NOMO-1 treated with dmso at 0.1 percent for 144 hours (cell line): ENCODE results near the gene ADCY6.
"Not testable (repeated sequence)": the region's sequence is repeated elsewhere in the genome, so short reads cannot be mapped to it uniquely, and the experiment has no call there.

Source experiments
- DNase-seq: peaks from one replicate; lab custom pipeline; 2025; ENCODE audit not compliant: unreplicated experiment; lab: John Stamatoyannopoulos, UW

The ADCY6 gene

DNA sequence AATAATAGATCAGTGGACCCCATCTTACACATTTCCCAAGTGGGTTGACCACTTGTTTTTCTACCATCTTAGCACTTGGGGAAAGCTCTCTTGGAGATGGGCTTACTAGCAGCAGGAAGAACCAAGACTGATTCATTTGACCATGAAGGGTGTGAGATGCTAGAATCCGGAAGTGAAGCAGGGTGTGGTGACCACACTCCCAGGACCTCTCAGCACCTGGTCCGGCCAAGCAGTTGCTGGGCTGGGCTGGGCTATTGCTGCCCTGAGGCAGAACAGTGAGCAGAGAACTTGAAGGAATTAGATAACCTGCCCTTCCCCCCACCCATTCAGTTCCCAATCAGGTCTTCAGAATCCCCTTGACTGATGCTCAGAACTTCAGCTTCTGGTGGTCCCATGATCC lies 24.4 kb downstream of the ADCY6 start:
- no peak for DNase-seq

DNA sequence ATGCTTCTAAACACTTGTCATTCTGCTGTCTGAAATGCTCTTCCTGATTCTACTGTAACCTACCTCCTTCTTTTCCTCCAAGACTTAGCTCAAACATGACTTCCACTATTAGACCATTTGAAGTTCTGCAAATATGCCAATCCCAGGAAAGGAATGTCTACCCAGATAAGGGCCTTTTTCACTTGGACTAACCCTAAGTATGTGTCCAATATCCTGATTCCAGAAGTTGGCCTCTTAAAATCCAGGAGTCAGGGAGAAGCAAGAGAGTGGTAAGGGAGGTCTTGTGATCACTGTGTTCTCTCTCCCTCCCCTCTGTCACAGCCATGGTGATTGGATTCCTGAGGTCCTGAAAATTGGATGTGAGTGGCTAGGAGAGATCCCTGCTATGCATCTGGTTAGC lies 30.2 kb downstream of the ADCY6 start:
- DNase-seq = no peak

DNA sequence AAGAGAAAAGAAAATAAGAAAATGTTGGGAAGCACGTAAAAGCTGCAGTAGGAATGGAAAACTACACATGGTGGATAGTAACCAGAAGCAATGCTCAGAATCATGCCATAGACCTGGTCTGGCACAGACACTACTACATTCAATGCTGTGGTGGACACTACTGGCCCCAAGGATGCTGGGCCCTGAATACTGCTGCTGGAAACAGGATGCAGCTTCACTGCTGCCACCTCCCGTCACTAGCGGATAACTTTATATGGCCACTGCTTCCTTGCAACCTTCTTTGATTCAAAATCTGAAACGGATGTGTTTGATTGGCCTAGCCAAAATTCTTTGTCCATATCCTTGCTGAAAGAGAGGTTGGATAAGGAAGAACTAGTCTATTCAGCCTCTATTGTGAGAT lies 30.7 kb downstream of the ADCY6 start:
- DNase-seq = no peak

DNA sequence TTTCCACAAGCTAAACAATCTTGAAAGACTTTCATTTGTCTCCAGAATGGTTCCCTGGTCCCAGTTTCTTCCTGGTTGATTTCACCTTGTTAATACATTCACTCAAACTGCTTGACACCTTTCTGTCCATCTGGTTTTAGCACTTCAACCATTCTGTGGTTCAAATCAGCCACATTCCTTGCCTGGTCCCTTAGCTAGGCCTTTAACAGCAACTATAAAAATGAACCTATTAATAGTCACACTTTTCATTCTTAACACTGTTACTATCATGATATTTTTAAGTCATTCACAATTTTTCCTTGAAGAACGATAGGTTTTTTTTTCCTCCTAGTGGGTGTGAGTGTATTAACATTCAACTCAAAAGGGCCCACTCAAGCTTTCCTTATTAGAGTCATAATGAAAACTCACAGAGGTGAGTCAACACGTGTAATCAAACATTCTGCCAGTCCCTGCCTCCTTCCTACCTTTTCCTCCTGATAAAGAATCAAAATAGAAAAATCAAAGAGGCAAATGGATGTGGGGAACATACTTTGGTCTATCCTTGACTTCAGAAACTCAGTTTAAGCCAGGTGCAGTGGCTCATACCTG lies 38.0 kb downstream of the ADCY6 start:
- DNase-seq = no peak

DNA sequence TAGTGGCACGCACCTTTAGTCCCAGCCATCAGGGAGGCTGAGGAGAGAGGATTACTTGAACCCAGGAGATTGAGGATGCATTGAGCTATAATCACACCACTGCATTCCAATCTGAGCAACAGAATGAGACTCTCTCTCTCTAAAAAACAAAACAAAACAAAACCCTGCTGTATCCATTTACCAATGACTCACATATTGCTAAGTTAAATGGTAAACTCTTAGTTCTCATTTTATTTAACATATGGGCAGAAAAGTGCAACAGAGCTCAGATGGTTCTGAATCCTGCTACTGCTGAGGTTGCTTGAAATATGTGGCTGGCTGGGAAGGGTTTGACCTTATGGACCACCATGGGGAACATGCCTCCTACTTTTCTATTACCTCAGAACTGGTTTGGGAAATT lies 38.7 kb downstream of the ADCY6 start:
- DNase-seq = no peak

DNA sequence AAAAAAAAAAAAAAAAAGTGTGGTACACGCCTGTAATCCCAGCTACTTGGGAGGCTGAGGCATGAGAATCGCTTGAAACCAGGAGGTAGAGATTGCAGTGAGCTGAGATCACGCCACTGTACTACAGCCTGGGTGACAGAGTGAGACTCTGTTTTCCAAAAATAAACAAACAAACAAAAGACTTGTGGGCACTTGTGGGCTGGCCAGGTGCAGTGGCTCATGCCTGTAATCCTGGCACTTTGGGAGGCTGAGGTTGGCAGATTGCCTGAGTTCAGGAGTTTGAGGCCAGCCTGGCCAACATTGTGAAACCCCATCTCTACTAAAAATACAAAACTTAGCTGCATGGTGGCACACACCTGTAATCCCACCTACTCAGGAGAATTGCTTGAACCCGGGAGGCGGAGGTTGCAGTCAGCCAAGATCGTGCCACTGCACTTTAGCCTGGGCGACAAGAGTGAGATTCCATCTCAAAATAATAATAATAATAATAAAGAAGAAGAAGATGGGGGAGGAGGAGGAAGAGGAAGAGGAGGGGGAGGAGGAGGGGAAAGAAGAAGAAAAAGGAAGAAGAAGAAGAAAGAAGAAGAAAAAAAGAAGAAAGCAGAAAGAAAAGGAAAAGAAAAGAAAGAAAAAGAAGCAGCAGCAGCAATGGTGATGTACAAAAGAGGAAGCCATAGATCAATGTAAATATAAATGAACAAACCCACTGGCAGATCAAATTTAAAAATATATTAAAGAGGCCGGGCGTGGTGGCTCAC lies 44.5 kb downstream of the ADCY6 start:
- DNase-seq = no peak

DNA sequence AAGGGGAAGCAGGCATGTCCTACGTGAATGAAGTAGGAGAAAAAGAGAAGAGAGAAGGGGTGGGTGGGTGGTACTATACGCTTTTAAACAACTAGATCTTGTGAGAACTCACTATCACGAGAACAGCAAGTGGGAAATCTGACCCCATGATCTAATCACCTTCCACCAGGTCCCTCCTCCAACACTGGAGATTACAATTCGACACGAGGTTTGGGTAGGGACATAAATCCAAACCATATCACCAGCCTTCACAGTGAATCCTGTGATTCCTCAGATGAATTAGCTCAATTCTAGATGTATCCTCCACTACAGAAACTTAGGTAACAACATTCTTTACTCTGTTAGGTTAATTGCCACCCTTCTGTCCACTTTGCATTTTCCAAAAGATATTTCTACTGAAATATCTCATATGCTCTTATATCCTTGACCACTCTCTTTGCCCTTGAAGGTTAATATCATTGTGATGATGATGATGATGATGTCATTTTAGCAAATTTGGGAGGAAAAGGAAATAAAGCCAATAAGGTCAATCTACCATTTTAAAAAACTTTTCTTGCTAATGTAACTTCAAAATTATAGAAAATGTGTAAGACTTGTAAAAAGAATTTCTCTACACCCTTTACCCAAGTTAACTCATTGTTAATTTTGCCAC lies 49.1 kb downstream of the ADCY6 start:
- DNase-seq = no peak

DNA sequence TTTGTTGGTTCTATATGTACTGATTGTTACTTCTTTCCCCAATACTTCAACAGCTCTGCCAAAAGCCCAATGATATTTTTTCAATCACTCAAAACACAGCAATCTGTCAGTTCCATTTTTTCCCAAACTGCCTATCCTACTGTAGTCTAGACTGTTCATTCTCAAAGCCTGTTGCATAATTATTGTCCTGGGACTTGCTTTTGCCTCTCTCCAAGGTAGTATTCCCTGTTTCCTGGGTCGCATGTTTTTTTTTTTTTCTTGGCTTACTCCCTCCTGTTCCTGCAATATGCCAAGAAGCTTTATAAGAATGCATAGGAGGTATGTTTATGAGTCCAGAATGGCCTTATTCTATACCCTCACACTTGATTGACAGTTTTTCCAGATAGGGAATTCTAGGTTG lies 52.4 kb downstream of the ADCY6 start:
- DNase-seq = no peak

DNA sequence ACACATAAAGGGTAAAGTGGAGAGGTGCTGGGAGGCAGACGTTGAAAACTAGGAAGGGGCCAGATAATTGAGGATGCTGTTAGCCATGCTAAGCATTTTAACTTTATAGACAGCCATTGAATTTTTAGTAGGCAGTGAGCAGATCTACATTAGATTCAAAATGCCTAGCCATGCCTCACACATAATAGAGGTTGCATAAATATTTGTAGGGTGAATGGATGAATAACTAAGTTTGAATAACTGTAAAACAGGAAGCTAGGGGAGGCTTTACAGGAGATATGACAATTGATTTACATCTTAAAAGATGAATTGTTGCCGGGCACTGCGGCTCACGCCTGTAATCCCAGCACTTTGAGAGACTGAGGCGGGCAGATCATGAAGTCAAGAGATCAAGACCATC lies 60.1 kb downstream of the ADCY6 start:
- DNase-seq = no peak

DNA sequence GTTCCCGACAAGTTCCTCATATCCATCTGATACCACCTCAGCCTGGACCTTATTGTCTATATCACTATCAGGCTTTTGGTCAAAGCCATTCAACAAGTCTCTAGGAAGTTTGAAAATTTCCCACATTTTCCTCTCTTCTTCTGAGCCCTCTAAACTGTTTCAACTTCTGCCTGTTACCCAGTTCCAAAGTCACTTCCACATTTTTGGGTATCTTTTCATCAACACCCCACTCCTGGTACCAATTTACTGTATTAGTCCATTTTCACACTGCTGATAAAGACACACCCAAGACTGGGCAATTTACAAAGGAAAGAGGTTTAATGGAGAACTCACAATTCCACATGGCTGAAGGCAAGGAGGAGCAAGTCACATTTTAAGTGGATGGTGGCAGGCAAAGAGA lies 68.2 kb downstream of the ADCY6 start:
- not testable (repeated sequence) for DNase-seq

DNA sequence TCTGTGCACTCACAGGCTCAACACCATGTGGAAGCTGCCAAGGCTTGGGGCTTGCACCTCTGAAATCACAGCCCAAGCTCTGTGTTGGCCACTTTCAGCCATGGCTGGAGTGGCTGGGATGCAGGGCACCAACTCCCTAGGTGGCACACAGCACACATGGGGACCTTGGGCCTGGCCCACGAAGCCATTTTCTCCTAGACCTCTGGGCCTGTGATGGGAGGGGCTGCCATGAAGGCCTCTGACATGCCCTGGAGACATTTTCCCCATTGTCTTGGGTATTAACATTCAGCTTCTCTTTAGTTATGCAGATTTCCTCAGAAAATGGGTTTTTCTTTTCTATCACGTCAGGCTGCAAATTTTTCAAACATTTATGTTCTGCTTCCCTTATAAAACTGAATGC lies 68.7 kb downstream of the ADCY6 start:
- DNase-seq = not testable (repeated sequence)

DNA sequence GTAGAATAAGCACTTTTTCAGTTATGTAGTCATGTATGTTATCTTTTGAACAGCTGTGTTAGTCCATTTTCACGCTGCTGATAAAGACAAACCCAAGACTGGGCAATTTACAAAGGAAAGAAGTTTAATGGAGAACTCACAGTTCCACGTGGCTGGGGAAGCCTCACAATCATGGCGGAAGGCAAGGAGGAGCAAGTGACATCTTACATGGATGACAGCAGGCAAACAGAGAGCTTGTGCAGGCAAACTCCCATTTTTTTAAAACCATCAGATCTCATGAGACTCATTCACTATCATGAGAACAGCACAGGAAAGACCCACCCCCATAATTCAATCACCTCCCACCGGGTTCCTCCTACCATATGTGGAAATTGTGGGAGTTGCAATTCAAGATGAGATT lies 69.9 kb downstream of the ADCY6 start:
- not testable (repeated sequence) for DNase-seq

DNA sequence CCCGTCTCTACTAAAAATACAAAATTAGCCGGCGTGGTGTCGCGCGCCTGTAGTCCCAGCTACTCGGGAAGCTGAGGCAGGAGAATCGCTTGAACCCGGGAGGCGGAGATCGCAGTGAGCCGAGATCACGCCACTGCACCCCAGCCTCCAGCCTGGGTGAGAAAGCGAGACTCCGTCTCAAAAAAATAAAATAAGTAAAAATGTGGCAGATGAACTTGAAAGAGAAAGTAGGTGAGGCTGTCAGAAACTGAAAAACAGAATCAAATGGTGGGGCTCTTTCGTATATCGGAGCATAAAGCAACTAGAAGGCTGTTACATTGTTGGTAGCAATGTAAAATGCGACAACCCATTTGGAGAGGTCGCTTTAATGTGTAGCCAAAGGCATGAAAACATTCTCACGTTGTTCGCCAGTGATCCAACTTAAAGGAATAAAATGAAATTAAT lies 71.6 kb downstream of the ADCY6 start:
- DNase-seq = no peak

DNA sequence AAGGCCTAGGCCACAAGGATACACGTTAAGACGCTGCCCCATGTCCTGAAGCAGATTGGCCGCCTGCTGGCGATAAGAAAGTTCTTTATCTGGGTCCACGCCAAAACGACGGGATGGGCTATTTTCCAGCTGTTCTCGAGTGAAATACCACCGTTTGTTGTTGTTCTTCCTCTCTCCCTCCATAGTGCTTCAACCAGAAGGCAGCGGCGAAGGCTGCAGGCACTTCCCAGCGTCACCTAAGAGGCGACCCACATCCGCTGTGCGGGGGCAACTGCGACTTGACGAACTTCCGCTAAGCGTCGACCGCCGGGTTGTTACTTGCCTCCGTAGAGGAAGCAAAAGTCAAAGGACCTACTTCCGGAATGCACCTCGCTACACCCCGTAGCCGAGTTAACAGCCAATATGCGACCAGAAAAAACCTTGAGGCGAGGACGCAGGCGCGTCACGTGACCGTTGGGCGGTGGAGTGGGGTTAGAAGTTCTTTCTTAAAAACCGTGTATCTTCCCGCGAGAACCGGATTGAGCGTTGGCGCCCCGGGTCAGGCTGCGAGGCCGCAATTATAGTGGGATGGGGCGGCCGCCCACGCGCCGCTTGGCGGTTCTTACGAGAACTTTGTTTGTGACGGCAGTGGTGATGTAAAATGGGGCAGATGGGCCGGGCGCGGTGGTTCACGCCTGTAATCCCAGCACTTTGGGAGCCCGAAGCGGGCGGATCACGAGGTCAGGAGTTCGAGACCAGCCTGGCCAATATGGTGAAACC lies 72.2 kb downstream of the ADCY6 start, which contains the start of gene CCNT1:
TSS of gene CCNT1 (minus strand) at position 215 of the 759 bp plus-strand sequence. CDS start at position 183, 32 bp downstream.
- peak; percentile 100 for DNase-seq
